Fibroblast of lung (primary cell): ENCODE measurements around the gene BATF3. TPM values are rescaled to one million over a fixed set of nuclear protein-coding genes. Genes with fewer than 3 reads are reported as not detected.

Experiments used
- DNase-seq, 2 donors: peaks; one replicate each; pipeline versions ENCODE4 v3.0.0 to v3.0.0-alpha.2; 2010; ENCODE audit warnings: low read depth in 2 of 2
- H2AFZ ChIP-seq: 2 replicates; pipeline ENCODE4 v1.5.1; 2012; ENCODE audit warnings: low read length, control low read depth, inconsistent platforms
- H3K27ac ChIP-seq: 2 replicates; pipeline ENCODE4 v1.5.1; 2011; ENCODE audit warnings: low read length, control low read depth; ENCODE audit not compliant: insufficient read depth
- H3K27me3 ChIP-seq: 2 replicates; pipeline ENCODE4 v1.5.1; 2011; ENCODE audit warnings: mild to moderate bottlenecking, low read length; ENCODE audit not compliant: control insufficient read depth, insufficient read depth
- H3K36me3 ChIP-seq: 2 replicates; pipeline ENCODE4 v1.5.1; 2011; ENCODE audit warnings: low read length; ENCODE audit not compliant: control insufficient read depth, insufficient read depth
- H3K4me1 ChIP-seq: 2 replicates; pipeline ENCODE4 v1.5.1; 2011; ENCODE audit warnings: low read length; ENCODE audit not compliant: control insufficient read depth, insufficient read depth; ENCODE audit errors: extremely low read depth
- H3K4me2 ChIP-seq: 2 replicates; pipeline ENCODE4 v1.5.1; 2011; ENCODE audit warnings: low read length, control low read depth; ENCODE audit not compliant: insufficient read depth; ENCODE audit errors: extremely low read depth
- H3K4me3 ChIP-seq, 4 experiments: fragments of 200-600 bp in 1 of 4; sonication (generic) in 1 of 4; replicated peaks in 1 of 4; 2 replicates each; pipeline ENCODE4 v1.5.1; 2011 to 2016; ENCODE audit warnings: low read length in 4 of 4, low read depth in 3 of 4, mild to moderate bottlenecking in 3 of 4, control low read depth in 2 of 4, inconsistent platforms in 1 of 4, mixed read lengths in 1 of 4; ENCODE audit not compliant: insufficient read depth in 1 of 4; ENCODE audit errors: control extremely low read depth in 1 of 4
- H3K79me2 ChIP-seq: 2 replicates; pipeline ENCODE4 v1.5.1; 2012; ENCODE audit warnings: mild to moderate bottlenecking, low read length, inconsistent platforms; ENCODE audit not compliant: control insufficient read depth, insufficient read depth
- H3K9ac ChIP-seq: 2 replicates; pipeline ENCODE4 v1.5.1; 2011; ENCODE audit warnings: mild to moderate bottlenecking, low read length, control low read depth; ENCODE audit not compliant: insufficient read depth
- H3K9me3 ChIP-seq: 2 replicates; pipeline ENCODE4 v1.5.1; 2012; ENCODE audit warnings: low read depth, low read length; ENCODE audit not compliant: control insufficient read depth, insufficient read depth
- H4K20me1 ChIP-seq: 2 replicates; pipeline ENCODE4 v1.5.1; 2011; ENCODE audit warnings: low read length; ENCODE audit not compliant: control insufficient read depth, insufficient read depth; ENCODE audit errors: extremely low read depth
- CTCF ChIP-seq, 2 donors: IDR thresholded peaks in 1 of 2; conservative IDR thresholded peaks in 1 of 2; 1 replicate in 1 of 2; 2 replicates in 1 of 2; pipeline ENCODE4 v1.5.1; 2011 to 2012; ENCODE audit warnings: low read length in 2 of 2, control low read depth in 1 of 2, inconsistent platforms in 1 of 2, low read depth in 1 of 2, mild to moderate bottlenecking in 1 of 2
- EZH2 ChIP-seq: IDR thresholded peaks from 2 replicates; pipeline ENCODE4 v1.5.1; 2012; ENCODE audit warnings: low read length, control low read depth, mild to moderate bottlenecking; ENCODE audit errors: missing control alignments
- polyA plus RNA-seq, 2 donors: library from polyadenylated mRNA; depleted of rRNA in 1 of 2; stranded (reverse) in 1 of 2; unstranded in 1 of 2; fragments of >200 nt; gene quantifications; 2 replicates each; pipeline ENCODE4 v1.2.1, GENCODE V29; 2011 to 2012; ENCODE audit warnings: missing spikeins in 1 of 2
- total RNA-seq: library from RNA; depleted of rRNA; stranded (reverse); fragments of >200 nt; gene quantifications from 2 replicates; pipeline ENCODE4 v1.2.1, GENCODE V29; 2014

The BATF3 gene
- total and polyA plus RNA-seq, 2 donors (not counting 1 experiment from before 2014, with no cell fraction given) = 6.8 to 9.1 TPM

- Histone ChIP-seq H3K36me3 (no peaks in the 10 kb centered on the region), H2AFZ (peak overlapping the region; percentile 53), H3K4me3 (no peak overlapping the region), H3K4me2 (no peak overlapping the region), H3K79me2 (no peaks in the 10 kb centered on the region), H3K9me3 (no peaks in the 10 kb centered on the region), H3K4me1 (peaks cover 8% of the 10 kb centered on the region), H3K27ac (peak overlapping the region; percentile 64), H4K20me1 (no peaks in the 10 kb centered on the region), H3K27me3 (no peaks in the 10 kb centered on the region), H3K9ac (no peak overlapping the region)
- TF ChIP-seq CTCF (conservative IDR thresholded peaks at IDR 0.05 in 1 of 2, IDR thresholded peaks at IDR 0.05 in 1 of 2; ENCODE audit: low read depth in 1 of 2, low read length in 2 of 2) (no peak), EZH2 (no peak)
- peak in 1 of 2 donors; percentile 23 for DNase-seq
These were observed 47.7 kb downstream of the BATF3 start for GRCh38 chr1:212651977-212652376.

GRCh38 chr1:212651521-212651920 is 48.1 kb downstream of the BATF3 start:
- H3K79me2 ChIP-seq = no peaks in the 10 kb centered on the region
- peaks cover 5% of the 10 kb centered on the region for H3K4me1 ChIP-seq
- peak; percentile 13 to 68 for DNase-seq
- no peaks in the 10 kb centered on the region for H4K20me1 ChIP-seq
- H3K27me3 ChIP-seq = no peaks in the 10 kb centered on the region
- TF ChIP-seq EZH2 (no peak), CTCF (conservative IDR thresholded peaks at IDR 0.05 in 1 of 2, IDR thresholded peaks at IDR 0.05 in 1 of 2; ENCODE audit: low read depth in 1 of 2, low read length in 2 of 2) (no peak)
- H3K36me3 ChIP-seq = no peaks in the 10 kb centered on the region
- peak overlapping the region; percentile 64 for H3K27ac ChIP-seq
- no peaks in the 10 kb centered on the region for H3K9me3 ChIP-seq
- H3K4me3 ChIP-seq = no peak overlapping the region
- H3K4me2 ChIP-seq = no peak overlapping the region
- H3K9ac ChIP-seq = no peak overlapping the region
- H2AFZ ChIP-seq = peak overlapping the region; percentile 53

- Histone ChIP-seq H3K27ac (no peak overlapping the region), H3K4me2 (no peak overlapping the region)
These were observed 49.4 kb downstream of the BATF3 start for GRCh38 chr1:212650228-212650627.

More at GRCh38 chr1:212650228-212650627, 49.4 kb downstream of the BATF3 start:
- DNase-seq = no peak
- Histone ChIP-seq H3K27me3 (no peaks in the 10 kb centered on the region), H3K4me3 (no peak overlapping the region), H2AFZ (no peak overlapping the region), H3K79me2 (no peaks in the 10 kb centered on the region), H3K4me1 (peaks cover 5% of the 10 kb centered on the region), H3K9ac (no peak overlapping the region), H3K36me3 (no peaks in the 10 kb centered on the region), H4K20me1 (no peaks in the 10 kb centered on the region), H3K9me3 (no peaks in the 10 kb centered on the region)
- TF ChIP-seq CTCF (conservative IDR thresholded peaks at IDR 0.05 in 1 of 2, IDR thresholded peaks at IDR 0.05 in 1 of 2; ENCODE audit: low read depth in 1 of 2, low read length in 2 of 2) (no peak), EZH2 (no peak)
